CD4-positive, alpha-beta T cell treated with Interleukin-17A for 4 hours (primary cell): ENCODE data around the gene ALDH1A2.
"Not testable (repeated sequence)": the region's sequence is repeated elsewhere in the genome, so short reads cannot be mapped to it uniquely, and the experiment has no call there.

Experiments used
- DNase-seq: peaks from one replicate; pipeline ENCODE4 v3.0.0-alpha.2; 2020; ENCODE audit warnings: mixed read lengths

The ALDH1A2 gene

DNA sequence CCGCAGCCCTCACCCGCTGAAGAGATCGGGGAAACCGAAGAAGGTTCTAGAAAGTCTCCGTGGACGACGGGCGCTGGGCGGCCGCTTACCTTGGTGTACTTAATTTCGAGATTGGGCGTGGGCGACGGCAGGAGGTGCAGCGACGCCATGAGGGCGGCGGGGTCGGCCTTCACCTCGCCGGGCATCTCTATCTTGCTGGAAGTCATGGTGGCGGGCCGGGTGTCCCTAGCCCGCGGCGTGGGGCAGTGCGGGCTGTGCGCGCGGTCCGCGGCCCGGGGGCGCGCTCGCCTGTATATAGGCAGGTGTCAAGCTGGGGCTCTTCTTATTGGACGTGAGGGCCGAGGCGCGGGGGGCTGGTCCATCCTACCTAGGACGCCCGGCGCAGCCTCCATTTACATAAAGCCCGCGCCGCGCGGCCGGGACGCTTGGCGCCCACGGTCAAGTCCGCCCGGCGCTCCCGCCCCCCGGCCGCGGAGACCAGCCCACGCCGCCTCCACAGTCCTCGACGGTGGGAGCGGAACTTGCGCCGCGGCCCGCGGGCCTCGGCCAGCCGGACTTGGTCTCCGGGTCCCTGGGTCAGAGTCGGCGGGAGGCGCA, at the start of gene ALDH1A2:
Gene ALDH1A2, minus strand, starts transcription at position 267 of the 597 bp plus-strand sequence. Its CDS starts 61 bp downstream, at position 206.
- peak; percentile 2 for DNase-seq

DNA sequence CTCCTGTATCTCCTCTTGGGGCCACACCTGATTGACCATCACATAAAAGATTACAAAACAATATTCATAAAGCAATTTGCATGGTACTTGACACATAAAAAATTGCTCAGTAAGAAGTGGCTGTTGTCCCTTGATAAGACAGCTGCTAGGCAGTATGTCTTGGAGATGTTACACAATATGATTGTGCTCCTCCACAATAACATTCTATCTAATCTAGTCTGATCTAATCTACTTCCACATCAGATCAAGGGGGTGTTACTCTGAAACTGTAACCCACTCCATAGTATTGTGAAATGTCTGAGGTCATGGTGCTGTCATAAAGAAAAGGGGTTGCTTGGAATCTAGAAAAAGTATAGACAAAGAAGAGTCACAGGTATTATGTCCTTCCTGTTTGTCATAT, 49.3 kb upstream of the ALDH1A2 start:
- no peak for DNase-seq

DNA sequence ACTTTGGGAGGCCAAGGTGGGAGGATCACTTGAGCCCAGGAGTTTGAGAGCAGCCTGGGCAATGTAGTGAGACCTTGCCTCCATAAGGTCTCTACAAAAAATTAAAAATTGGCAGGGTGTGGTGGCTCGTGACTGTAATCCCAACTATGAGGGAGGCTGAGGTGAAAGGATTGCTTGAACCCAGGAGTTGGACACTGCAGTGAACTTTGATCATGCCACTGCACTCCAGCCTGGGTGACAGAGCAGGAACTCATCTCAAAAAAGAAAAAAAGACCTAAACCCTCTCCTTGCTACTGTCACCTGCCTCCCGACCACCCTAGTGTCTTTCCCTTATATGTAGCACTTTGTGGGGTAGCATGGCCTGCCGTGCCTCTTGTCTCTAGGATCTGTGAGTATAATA, 48.9 kb upstream of the ALDH1A2 start:
- no peak for DNase-seq

DNA sequence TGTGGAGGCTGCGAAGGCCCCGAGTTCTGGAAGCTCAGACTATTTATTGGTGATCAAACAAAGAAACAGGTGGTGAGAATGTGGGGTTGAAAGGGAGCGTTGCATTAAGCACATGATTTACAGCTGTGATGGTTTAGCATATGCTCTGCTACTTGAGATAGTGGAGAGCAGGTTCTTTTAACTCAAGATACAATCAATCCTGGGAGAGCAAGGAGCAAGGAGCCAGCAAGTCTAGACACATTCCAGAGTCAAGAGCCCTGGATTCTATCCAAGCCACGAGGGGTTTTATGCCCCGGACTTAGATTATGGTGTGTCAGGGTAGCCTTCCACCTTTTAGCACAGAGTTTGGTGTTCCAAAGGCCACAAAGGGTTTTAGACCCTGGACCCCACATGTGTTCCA, 47.8 kb upstream of the ALDH1A2 start:
- not testable (repeated sequence) for DNase-seq

DNA sequence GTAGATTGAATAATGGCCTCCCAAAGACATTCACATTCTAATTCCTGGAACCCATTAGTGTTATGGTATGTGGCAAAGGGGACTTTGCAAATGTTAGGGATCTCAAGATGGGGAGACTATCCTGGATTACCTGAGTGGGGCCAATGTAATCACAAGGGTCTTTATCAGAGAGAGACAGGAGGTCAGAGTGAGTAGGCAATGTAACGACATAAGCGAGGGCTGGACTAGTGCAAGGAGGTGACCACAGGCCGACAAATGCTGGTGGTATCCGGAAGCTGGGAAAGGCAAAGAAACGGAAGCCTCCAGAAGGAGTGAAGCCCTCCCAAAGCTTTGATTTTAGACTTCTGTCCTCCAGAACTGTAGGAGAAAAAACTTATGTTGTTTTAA, 46.2 kb upstream of the ALDH1A2 start:
- no peak for DNase-seq

DNA sequence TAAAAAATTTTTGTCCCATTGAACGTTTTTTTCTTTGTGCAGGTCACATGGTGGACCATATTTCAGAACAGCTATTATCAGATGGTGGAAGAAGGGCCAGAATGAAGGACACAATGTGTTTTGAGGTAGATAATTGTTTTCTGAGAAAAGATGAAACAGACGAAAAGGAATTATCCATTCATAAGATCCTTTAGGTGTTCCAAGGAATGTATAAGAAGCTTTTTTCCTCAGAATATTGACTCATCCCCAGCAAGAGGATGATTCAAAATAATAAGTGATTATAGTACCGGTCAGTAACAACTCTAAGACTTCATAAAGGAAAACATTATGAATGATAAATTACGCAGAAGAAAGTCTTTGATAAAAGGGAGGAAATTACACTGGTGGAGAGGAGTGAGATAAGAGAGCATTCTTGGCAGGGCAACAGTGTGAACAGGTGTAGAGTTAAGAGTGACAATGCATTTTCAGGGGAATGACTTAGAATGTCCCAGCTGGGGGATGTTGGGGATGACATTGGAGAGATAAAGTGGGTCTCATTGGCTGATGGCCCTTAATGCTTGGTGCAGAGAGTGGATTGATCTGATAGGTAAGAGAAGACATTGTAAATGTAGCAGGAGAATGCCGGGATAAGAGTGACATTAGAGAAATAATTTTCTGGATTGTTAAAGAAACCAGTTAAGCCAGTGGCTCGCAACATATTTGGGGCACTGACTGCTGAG, 45.6 kb upstream of the ALDH1A2 start:
- no peak for DNase-seq

DNA sequence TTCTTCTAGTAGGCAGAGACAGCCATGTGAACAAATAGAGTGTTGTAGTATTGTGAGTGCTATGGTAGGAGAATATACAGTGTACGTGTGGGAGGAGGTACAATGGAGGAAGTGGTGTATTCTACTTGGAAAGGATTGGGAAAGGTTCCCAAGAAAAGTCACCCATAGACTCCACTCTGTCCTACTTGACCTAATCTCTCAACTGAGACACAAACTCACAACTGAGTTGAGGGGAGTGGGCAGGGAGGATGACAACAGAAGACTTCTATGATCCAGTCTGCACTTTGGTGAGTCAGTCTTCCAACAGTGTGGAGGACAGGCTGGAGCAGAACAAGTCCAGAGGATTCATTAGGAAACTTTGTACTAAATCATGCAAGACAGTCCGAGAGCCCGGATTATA, 43.9 kb upstream of the ALDH1A2 start:
- DNase-seq, result no peak

DNA sequence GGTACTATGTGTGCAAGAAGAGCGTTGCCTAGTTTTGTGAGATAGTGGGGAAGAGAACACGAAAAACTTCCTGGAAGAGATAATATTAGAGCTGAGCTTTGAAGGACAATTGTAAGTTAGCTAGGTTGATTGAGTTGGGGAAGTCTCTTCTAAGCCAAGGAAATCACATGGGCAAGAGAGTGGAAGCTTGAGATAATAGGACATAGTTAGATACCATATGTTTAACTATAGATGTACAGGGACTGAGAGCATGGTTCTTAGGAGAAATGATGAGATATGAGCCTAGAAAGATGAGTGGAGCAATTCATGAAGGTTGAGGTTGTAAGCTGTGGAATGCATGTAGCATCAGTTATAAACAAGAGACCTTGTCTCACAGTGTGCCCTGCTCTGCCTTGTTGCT, 42.6 kb upstream of the ALDH1A2 start:
- no peak for DNase-seq

DNA sequence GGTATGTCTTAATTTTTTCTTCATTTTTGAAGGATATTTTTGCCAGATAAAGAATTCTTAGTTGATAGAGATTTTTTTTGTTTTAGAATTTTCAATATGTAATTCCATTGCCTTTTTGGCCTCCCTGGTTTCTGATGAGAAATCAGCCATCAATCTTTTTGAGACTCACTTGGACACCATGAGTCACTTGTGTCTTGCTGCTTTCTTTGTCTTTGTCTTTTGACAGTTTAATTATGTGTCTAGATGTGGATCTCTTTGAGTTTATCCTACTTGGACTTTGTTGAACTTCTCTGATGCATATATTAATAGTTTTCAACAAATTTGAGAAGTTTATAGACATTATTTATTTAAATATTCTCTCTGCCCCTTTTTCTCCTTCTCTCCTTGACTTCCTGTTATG, 38.0 kb upstream of the ALDH1A2 start:
- DNase-seq, result no peak

DNA sequence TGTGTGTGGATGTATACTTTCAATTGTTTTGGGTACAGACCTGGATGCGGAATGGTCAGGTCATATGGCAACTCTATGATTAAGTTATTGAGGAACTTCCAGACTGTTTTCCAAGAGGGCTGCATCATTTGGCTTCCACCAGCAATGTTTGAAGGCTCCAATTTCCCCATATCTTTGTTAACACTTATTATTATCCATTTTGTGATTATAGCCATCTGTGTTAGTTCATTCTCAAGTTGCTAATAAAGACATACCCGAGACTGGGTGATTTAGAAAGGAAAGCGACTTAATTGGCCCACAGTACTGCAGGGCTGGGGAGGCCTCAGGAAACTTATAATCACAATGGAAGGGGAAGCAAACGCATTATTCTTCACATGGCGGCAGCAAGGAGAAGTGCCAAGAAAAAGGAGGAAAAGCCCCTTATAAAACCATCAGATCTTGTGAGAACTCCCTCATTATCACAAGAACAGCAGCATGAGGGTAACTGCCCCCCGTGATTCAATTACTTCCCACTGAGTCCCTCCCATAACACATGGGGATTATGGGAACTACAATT, 31.1 kb upstream of the ALDH1A2 start:
- no peak for DNase-seq

DNA sequence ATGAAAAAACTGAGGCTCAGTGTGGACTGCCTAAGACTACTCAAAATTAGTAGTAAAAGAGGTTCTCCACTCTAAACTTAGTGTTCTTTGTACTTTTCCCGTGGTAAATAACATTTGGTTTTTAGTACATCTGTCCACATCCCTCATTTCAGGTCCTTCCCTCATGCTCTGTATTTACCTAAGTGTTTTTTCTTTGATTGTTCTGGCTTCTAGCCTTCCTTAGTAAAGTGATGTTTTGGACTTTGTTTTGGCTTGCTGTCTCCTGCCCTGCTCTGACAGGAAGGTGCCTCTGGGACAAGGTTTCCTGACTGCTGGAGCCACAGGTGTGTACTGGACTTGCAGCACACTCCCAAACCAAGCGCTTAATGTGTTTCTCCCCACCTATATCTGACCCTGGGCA, 29.9 kb upstream of the ALDH1A2 start:
- DNase-seq, result no peak

DNA sequence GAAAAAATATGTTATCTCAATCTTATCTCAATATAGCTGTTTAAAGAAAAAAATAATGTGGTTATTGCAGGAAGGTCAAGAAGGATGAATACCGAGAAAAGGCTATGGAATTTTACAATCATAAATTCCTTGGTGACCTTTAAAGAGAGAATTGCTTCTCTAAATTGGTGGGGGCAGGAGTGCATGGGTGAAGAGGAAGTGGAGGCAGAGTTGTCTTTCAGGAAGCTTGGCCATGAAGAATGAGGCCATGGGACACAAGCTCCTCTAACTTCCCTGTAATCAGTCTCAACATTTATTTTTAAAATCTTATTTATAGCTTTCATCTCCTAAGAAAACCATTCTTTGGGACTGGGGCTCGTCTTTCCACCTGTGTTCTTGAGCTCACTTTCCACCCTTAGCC, 22.4 kb upstream of the ALDH1A2 start:
- DNase-seq, result no peak

DNA sequence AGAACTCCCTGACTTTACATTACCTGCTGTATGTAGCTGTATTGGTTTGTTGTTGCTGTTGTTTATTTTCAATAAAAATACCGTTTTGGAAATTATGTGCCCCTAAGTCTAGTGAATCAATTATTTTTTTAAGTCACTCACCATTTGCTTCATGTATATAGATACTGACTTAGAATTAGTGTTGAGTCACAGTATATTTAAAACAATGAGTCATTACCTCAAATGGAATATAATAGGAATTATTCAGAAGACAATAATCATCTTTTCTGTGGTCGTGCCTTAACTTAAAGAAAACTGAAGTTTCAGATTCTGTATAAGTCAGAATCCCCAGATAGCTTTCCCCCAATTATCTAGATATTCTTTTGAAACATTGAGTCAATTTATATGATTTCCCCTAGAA, 21.0 kb upstream of the ALDH1A2 start:
- DNase-seq, result no peak

DNA sequence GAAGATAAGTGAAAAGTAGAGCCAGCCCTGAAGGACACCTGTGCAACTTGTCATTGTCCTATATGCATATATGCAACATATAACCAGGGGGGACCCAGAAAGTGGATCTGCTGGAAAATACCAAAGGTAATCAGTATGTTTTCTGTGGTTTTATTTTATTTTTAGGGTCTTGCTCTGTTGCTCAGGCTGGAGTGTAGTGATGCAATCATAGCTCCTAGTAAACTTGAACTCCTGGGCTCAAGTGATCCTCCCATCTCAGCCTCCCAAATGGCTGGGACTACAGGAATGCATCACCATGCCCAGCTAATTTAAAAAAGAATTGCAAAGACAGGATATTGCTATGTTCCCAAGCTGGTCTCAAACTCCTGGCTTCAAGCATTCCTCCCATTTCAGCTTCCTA, 18.0 kb upstream of the ALDH1A2 start:
- DNase-seq, result no peak

DNA sequence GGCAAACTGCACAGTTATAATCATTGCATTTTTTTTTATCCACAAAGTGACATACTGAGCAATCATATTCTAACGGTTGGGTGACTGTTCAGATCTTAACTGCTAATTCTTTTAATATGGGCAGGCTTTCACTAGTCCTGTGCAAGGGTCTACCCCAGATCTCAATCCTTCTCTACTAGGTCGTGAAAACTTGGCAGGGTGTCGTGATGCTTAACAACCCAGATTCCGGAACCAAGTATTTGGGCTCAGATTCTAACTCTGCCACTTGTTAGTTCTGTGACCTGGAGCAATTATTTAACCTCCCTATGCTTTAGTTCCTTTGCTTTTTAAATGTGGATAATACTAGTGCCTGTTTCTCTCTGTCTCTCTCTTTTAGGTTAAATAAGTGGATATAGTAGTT, 16.4 kb upstream of the ALDH1A2 start:
- DNase-seq, result no peak

DNA sequence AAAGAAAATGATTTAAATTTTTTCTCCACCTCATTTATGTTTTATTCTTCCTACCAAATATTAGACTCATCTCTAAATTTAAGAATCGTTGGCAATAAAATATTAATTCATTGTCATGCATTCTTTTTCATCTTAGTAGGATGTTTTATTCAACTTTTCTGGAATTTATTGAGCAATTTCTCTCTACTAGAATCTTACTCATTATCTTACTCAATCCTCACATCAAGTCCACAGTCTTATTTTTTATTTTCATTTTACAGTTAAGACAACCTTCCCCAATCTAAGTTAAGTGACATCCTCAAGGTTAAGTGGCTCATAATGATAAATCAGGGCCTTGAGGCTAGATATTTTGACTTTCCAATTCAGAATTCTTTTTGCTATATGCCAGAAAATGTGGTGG, 15.9 kb upstream of the ALDH1A2 start:
- no peak for DNase-seq

DNA sequence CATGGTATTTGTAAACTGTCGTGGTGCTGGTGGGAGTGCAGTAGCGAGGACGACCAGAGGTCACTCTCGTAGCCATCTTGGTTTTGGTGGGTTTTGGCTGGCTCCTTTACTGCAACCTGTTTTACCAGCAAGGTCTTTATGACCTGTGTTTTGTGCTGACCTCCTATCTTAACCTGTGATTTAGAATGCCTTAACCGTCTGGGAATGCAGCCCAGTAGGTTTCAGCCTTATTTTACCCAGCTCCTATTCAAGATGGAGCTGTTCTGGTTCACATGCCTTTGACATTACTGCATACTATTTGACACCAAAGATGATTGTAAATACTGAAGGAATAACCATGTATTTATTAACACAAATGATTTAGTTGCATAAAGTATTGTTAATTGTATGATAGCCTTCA, 15.4 kb upstream of the ALDH1A2 start:
- not testable (repeated sequence) for DNase-seq

DNA sequence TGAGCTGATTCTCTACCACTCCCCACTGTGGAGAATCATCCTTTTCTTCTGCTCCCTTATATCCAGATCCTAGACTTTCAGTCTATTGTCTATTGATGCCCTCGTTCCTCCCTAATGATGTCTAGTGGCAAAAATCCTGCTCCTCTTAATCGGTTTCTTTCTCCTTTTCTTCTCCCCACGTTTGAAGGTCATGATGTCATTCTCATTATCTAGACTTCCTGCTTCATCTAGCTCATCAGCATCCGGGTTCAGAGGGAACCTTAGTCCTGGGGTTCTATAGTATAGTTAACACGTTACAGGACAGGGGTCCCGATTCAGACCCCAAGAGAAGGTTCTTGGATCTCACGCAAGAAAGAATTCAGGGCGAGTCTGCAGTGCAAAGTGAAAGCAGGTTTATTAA, 14.9 kb upstream of the ALDH1A2 start:
- no peak for DNase-seq

DNA sequence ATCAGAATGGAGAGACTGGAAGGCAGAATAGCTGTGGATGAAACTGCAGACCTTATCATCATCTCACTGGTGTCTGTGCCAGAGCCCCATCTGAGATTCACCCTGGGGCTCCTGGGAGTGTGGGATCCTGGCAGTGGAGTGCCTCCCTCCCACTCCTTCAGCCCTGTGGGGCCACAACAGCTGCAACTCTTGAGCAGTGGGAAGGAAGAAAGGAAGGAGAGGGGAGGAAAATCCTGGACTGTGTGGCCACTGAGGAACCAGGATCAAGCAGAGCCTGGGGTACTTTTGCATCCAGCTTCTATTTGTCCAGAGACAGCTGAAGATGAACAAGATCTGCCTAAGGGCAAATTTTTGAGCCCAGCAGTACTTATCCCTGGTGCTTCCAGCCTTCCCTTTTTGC, 13.1 kb upstream of the ALDH1A2 start:
- no peak for DNase-seq

DNA sequence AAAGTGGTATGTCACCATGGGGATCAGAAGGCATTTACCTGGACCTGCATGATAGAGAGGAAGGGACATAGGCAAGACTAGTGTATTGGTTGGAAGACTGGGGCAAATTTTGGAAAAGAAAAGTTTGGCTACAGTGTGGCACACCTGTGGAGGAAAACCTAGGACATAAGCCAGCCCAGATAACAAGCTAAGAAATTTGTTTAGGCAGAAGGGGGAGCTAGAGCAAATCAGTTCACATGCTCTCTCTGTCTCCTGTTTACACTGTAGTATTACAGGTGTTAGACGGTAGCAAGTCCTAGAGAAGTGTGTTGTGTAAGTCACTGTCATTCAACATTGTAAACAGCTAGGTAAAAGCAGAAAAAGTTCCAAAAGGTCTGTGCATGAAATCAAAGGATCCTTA, 11.9 kb upstream of the ALDH1A2 start:
- no peak for DNase-seq

DNA sequence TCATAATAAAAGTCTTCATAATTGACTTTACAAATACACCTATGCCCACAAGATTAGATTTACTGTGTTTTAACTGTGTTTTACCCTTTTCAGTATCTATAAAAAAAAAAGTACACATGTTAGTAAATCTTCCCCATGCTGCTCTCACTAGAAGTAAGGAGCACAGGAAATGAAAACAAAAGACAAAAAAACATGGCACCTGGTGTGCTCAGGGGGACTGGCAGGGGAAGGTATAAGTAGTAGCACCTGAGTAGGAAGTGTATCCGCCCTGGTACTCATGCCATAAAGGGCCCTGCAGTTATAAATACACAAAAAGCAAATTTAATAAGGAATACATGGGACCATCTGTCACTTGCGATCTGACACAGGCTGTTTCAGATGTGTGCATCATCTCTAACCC, 8.9 kb upstream of the ALDH1A2 start:
- no peak for DNase-seq

DNA sequence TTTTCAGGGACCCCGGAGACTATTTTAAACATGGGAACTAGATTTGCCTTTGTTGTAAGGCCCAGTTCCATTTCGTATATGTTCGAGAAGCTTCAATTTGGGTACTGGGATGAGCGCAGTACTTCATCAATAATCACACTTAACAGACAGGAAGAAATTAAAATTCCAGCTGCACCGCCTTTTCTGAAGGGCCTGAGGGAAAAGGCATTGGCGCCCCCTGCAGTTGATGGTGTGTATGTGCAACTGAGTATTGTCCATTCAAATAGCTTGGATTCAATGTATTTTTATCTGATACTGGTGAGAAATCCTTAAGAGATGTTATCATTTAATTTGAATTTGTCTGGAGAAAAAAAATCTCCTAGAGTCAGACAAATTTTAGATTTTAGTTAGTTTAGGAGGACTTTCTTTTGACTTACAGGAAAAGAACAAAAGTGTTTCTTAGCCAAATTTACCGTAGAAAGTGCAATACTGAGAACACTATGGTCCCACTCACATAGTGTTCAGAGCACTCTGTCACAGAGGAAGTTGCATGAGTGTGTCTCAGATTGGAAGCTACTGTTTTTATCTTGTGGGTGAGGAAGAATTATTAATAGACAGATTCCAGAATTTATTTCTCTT, 5.4 kb upstream of the ALDH1A2 start:
- peak; percentile 39 for DNase-seq

DNA sequence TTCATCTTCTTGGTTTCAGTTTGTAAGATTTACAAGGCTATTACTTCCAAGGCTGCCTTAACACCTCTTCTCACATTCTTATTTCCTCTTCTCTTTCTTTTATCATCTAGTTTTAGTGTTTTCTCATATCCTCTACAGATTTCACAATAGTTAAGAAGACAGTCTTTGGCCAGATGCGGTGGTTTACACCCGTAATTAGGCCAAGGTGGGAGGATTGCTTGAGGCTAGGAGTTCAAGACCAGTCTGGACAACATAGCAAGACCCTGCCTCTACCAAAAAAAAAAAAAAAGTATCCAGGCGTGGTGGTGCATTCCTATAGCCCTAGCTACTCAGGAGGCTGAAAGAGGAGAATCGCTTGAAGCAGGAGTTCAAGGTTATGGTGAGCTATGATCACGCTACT, 3.5 kb upstream of the ALDH1A2 start:
- no peak for DNase-seq
